Body of pancreas (tissue), 4 donors: ENCODE measurements around the gene SRM. TPM values are rescaled to one million over a fixed set of nuclear protein-coding genes. Genes with fewer than 3 reads are reported as not detected.
"Not testable (repeated sequence)": the region's sequence is repeated elsewhere in the genome, so short reads cannot be mapped to it uniquely, and the experiment has no call there.

Source experiments
- ATAC-seq: fragments of 150-250 bp; one replicate; pipeline ENCODE4 v1.9.1; 2016
- DNase-seq, 4 donors: peaks; one replicate each; pipeline ENCODE4 v3.0.0-alpha.2; 2019
- H3K27ac ChIP-seq, 4 donors: fragments of 200-600 bp; sonication (generic); 1 replicate in 3 of 4; 2 replicates in 1 of 4; pipeline versions ENCODE4 v1.5.1 to v1.6.1; 2016 to 2019; ENCODE audit warnings: mild to moderate bottlenecking in 1 of 4, mixed read lengths in 1 of 4, moderate library complexity in 1 of 4
- H3K27me3 ChIP-seq, 2 donors: fragments of 200-600 bp; sonication (generic); one replicate each; pipeline ENCODE4 v1.6.0; 2016; ENCODE audit warnings: mild to moderate bottlenecking in 1 of 2
- H3K36me3 ChIP-seq, 2 donors: fragments of 200-600 bp; sonication (generic); replicated peaks in 1 of 2; 2 replicates each; pipeline ENCODE4 v1.5.1; 2016; ENCODE audit warnings: low read depth in 2 of 2; ENCODE audit not compliant: insufficient read depth in 1 of 2
- H3K4me1 ChIP-seq: fragments of 200-600 bp; sonication (generic); one replicate; pipeline ENCODE4 v1.6.0; 2016
- H3K4me3 ChIP-seq, 2 donors: fragments of 200-600 bp; sonication (generic); 1 replicate in 1 of 2; 2 replicates in 1 of 2; pipeline ENCODE4 v1.5.1; 2016 to 2019
- H3K9me3 ChIP-seq, 3 donors: fragments of 200-600 bp; sonication (generic); 1 replicate in 2 of 3; 2 replicates in 1 of 3; pipeline ENCODE4 v1.5.1; 2016
- CTCF ChIP-seq, 7 experiments: fragments of 450-650 bp in 4 of 7; fragments of 200-600 bp in 3 of 7; sonication (generic) in 3 of 7; IDR thresholded peaks; one replicate each; pipeline ENCODE4 v1.5.1; 2016 to 2019; ENCODE audit warnings: antibody characterized with exemption in 7 of 7
- POLR2A ChIP-seq, 3 donors: fragments of 450-650 bp; IDR thresholded peaks; one replicate each; pipeline ENCODE4 v1.6.1; 2016; ENCODE audit warnings: antibody characterized with exemption in 3 of 3, mild to moderate bottlenecking in 2 of 3
- WGBS, 2 donors: methylation state at CpG; one replicate each; pipeline ENCODE4 v1.1.5; 2017; 5-methylcytosine and 5-hydroxymethylcytosine counted together
- intact Hi-C: fragments of 100-400 bp; cut with DNase I; formaldehyde crosslinking; loops from one replicate; pipeline ENCODE4 v1.15.1; 2023
- total RNA-seq, 2 donors: library from RNA; depleted of rRNA; stranded (reverse); fragments of >200 nt; gene quantifications; one replicate each; pipeline ENCODE4 v1.1.0, GENCODE V29; 2016

Gene SRM
- total RNA-seq, 2 donors from 2014 or later: 50.3 to 159 TPM

- Histone ChIP-seq H3K4me3 (no peak overlapping the region), H3K9me3 (no peaks in the 10 kb centered on the region), H3K4me1 (peaks cover 16% of the 10 kb centered on the region), H3K27me3 (no peaks in the 10 kb centered on the region), H3K27ac (no peak overlapping the region), H3K36me3 (peaks cover 0 to 7% of the 10 kb centered on the region in 2 donors)
- no peak for TF ChIP-seq CTCF (IDR thresholded peaks at IDR 0.05)
- no peak for TF ChIP-seq POLR2A (IDR thresholded peaks at IDR 0.05)
- no peak for DNase-seq
- WGBS, 2 donors: 50 to 57% methylated on average over 16 to 19 of the region's 19 CpGs
- no peak for ATAC-seq
- intact Hi-C loops: no loop called here
Observed at GRCh38 chr1:11051781-11052511, 7.9 kb downstream of the SRM start.

- H3K4me1 ChIP-seq: peaks cover 16% of the 10 kb centered on the region
- 95% methylated on average over 10 of the region's 10 CpGs for WGBS, 2 donors
- intact Hi-C loops, H3K36me3 ChIP-seq, H3K27ac ChIP-seq, H3K4me3 ChIP-seq, DNase-seq, H3K9me3 ChIP-seq, H3K27me3 ChIP-seq, ATAC-seq: not testable (repeated sequence)
Observed at GRCh38 chr1:11051121-11051520, 8.7 kb downstream of the SRM start.

- no peak for TF ChIP-seq CTCF (IDR thresholded peaks at IDR 0.05)
- Histone ChIP-seq H3K27me3 (no peaks in the 10 kb centered on the region), H3K4me1 (no peaks in the 10 kb centered on the region), H3K27ac (no peak within 1 kb of the TSS), H3K9me3 (no peaks in the 10 kb centered on the region), H3K36me3 (no peaks in the 10 kb centered on the region), H3K4me3 (no peak within 1 kb of the TSS)
- 89 to 92% methylated on average over 5 to 24 of the region's 28 CpGs for WGBS, 2 donors
- DNase-seq (peak in 1 of 4 donors; percentile 2), ATAC-seq (no peak)
- intact Hi-C loops: no loop called here
Observed at GRCh38 chr1:11046625-11047365, 13.0 kb downstream of the SRM start, which contains the start of gene MASP2. TSS of gene MASP2 (minus strand) at chr1:11047239. CDS start at chr1:11047207, 32 bp downstream.

- 88% methylated on average over 8 of the region's 8 CpGs; no CpG with 5 or more reads in 1 of the 2 donors for WGBS, 2 donors
- ATAC-seq (no peak), DNase-seq (peak in 1 of 4 donors; percentile 4)
- Histone ChIP-seq H3K27me3 (no peaks in the 10 kb centered on the region), H3K9me3 (no peaks in the 10 kb centered on the region), H3K4me3 (no peak overlapping the region), H3K4me1 (no peaks in the 10 kb centered on the region), H3K27ac (no peak overlapping the region), H3K36me3 (no peaks in the 10 kb centered on the region)
- TF ChIP-seq POLR2A (IDR thresholded peaks at IDR 0.05) (no peak), CTCF (IDR thresholded peaks at IDR 0.05) (no peak)
- intact Hi-C loops: no loop called here
Observed at GRCh38 chr1:11046270-11046566, 13.6 kb downstream of the SRM start.

GRCh38 chr1:11045428-11046269 lies 14.2 kb downstream of the SRM start:
- 73 to 80% methylated on average over 1 to 31 of the region's 32 CpGs for WGBS, 2 donors

More at GRCh38 chr1:11045428-11046269, 14.2 kb downstream of the SRM start:
- Histone ChIP-seq H3K36me3 (no peaks in the 10 kb centered on the region), H3K9me3 (no peaks in the 10 kb centered on the region), H3K4me3 (no peak overlapping the region), H3K27me3 (no peaks in the 10 kb centered on the region), H3K27ac (no peak overlapping the region), H3K4me1 (no peaks in the 10 kb centered on the region)
- TF ChIP-seq POLR2A (IDR thresholded peaks at IDR 0.05) (no peak), CTCF (IDR thresholded peaks at IDR 0.05) (no peak)
- intact Hi-C loops: no loop called here
- ATAC-seq: no peak
- DNase-seq: no peak
